ENCODE measurements around the gene ZNF585A. TPM values are rescaled to one million over a fixed set of nuclear protein-coding genes. Genes with fewer than 3 reads are reported as not detected.

The ZNF585A gene
- total and polyA plus RNA-seq, 2 of the 8 experiments (the other 6 are each of a cell fraction or from before 2014, with no cell fraction given) = 4.5 to 8.3 TPM

- H2BK20ac ChIP-seq (ENCODE audit: low read length) = no peak overlapping the region
- H4K5ac ChIP-seq (ENCODE audit: insufficient read length, low read depth, low read length) = no peak overlapping the region
- H2AK5ac ChIP-seq (ENCODE audit: low read depth, low read length) = no peak overlapping the region
- peaks cover 26 to 38% of the 10 kb centered on the region in 2 experiments for H3K9me3 ChIP-seq (ENCODE audit: insufficient read depth in 2 of 2, low read depth in 1 of 2, low read length in 1 of 2)
- no peak overlapping the region for H3K18ac ChIP-seq (ENCODE audit: extremely low read depth, low read length)
- WGBS, 2 experiments (ENCODE audit: extremely low coverage in 1 of 2, insufficient coverage in 1 of 2, insufficient read length in 1 of 2, insufficient replicate concordance in 2 of 2, low coverage in 1 of 2, low lambda C conversion rate in 2 of 2, missing lambda C conversion rate in 1 of 2) = 83% methylated on average over 1 of the region's 1 CpG; no CpG with 5 or more reads in 1 of the 2 experiments
- peaks cover 0 to 21% (median 3%) of the 10 kb centered on the region in 4 experiments; a peak in 2 of 8 replicates for H3K36me3 ChIP-seq (ENCODE audit: control insufficient read depth in 2 of 4, insufficient read depth in 4 of 4, low read length in 3 of 4)
- POLR2A ChIA-PET (ENCODE audit: partially characterized antibody) = interaction anchor here (0.5 kb wide), 1 partner anchor 507 kb away, joined by 4 read pairs; no protein-coding TSS in a partner anchor
- CTCF ChIA-PET (ENCODE audit: partially characterized antibody) = no interaction called here
- no peaks in the 10 kb centered on the region for H3K23me2 ChIP-seq (ENCODE audit: low read depth, low read length)
- no peaks in the 10 kb centered on the region for H3K79me2 ChIP-seq (ENCODE audit: control insufficient read depth in 1 of 2, insufficient read depth in 2 of 2, low read length in 2 of 2)
- H3K27ac ChIP-seq (ENCODE audit: low read depth, low read length) = no peak overlapping the region
- FAIRE-seq (no peak), DNase-seq (ENCODE audit: low read depth in 1 of 2, low spot score in 2 of 2) (no peak)
- H3K56ac ChIP-seq (replicated peaks; ENCODE audit: insufficient read length, low read depth, low read length) = no peak overlapping the region
- H2AFZ ChIP-seq (ENCODE audit: low read length) = no peak overlapping the region
- H3K79me1 ChIP-seq (ENCODE audit: low read depth, low read length) = no peaks in the 10 kb centered on the region
- no peak overlapping the region for H2BK12ac ChIP-seq (ENCODE audit: low read depth, low read length)
- H4K91ac ChIP-seq (replicated peaks; ENCODE audit: insufficient read length, low read length) = no peak overlapping the region
- H3K27me3 ChIP-seq (replicated peaks in 1 of 4; ENCODE audit: control insufficient read depth in 3 of 4, extremely low read depth in 1 of 4, insufficient read depth in 3 of 4, low read length in 3 of 4) = no peaks in the 10 kb centered on the region
- no peak overlapping the region for H2BK15ac ChIP-seq (ENCODE audit: low read length)
- H3K23ac ChIP-seq (ENCODE audit: insufficient read length) = no peak overlapping the region
- no peaks in the 10 kb centered on the region for H3K4me1 ChIP-seq (replicated peaks in 1 of 4; ENCODE audit: control insufficient read depth in 3 of 4, insufficient read depth in 4 of 4, low read length in 3 of 4)
- no peak overlapping the region for H3K14ac ChIP-seq (ENCODE audit: insufficient read length)
- no peak overlapping the region for H3K4ac ChIP-seq (replicated peaks; ENCODE audit: insufficient read length, low read depth, low read length)
- H3K9ac ChIP-seq (replicated peaks in 1 of 4; ENCODE audit: extremely low read depth in 1 of 4, low read depth in 3 of 4, low read length in 3 of 4) = no peak overlapping the region
- no peak overlapping the region for H3K4me2 ChIP-seq (ENCODE audit: insufficient read depth in 1 of 2, low read depth in 2 of 2, low read length in 2 of 2)
- H4K20me1 ChIP-seq (replicated peaks in 1 of 2; ENCODE audit: control insufficient read depth in 1 of 2, insufficient read depth in 2 of 2, low read length in 2 of 2) = no peaks in the 10 kb centered on the region
- no peak overlapping the region for H3K4me3 ChIP-seq (ENCODE audit: extremely low read depth in 1 of 4, insufficient read depth in 2 of 4, low read depth in 3 of 4, low read length in 4 of 4)
- no peak overlapping the region for H2BK5ac ChIP-seq (ENCODE audit: low read depth, low read length)
- H4K8ac ChIP-seq (ENCODE audit: extremely low read depth, insufficient read depth, low read length) = no peak overlapping the region
- no peak overlapping the region for H2BK120ac ChIP-seq (replicated peaks; ENCODE audit: low read depth, low read length)
- TF ChIP-seq SP4 (IDR thresholded peaks at IDR 0.05; ENCODE audit: low read length) (no peak), TEAD4 (IDR thresholded peaks at IDR 0.05; ENCODE audit: low read depth, low read length) (no peak), TBP (IDR thresholded peaks at IDR 0.05; ENCODE audit: low read depth, low read length) (no peak), MAX (IDR thresholded peaks at IDR 0.05) (no peak), BRCA1 (IDR thresholded peaks at IDR 0.05; ENCODE audit: low read depth, low read length) (no peak), HDAC2 (IDR thresholded peaks at IDR 0.05; ENCODE audit: borderline replicate concordance in 1 of 2, low read depth in 2 of 2, low read length in 2 of 2) (no peak), SRF (IDR thresholded peaks at IDR 0.05; ENCODE audit: low read depth, low read length) (no peak), BCL11A (IDR thresholded peaks at IDR 0.05; ENCODE audit: low read depth in 2 of 2, low read length in 2 of 2) (no peak), ASH2L (IDR thresholded peaks at IDR 0.05; ENCODE audit: low read length) (no peak), SIX5 (IDR thresholded peaks at IDR 0.05; ENCODE audit: low read depth, low read length) (no peak), KDM1A (IDR thresholded peaks at IDR 0.05; ENCODE audit: borderline replicate concordance, low read length) (no peak), KDM5A (IDR thresholded peaks at IDR 0.05; ENCODE audit: low read length) (no peak), ATF3 (IDR thresholded peaks at IDR 0.05; ENCODE audit: insufficient read depth, low read depth, low read length) (no peak)
Measured at GRCh38 chr19:37098570-37098969, 73.9 kb downstream of the ZNF585A start.

All from H1 (cell line).